ENCODE data around the gene PNMT. TPM values are rescaled to one million over a fixed set of nuclear protein-coding genes. Genes with fewer than 3 reads are reported as not detected.

The PNMT gene
- total RNA-seq, 1 donor from 2014 or later, result 1.3 TPM

GRCh38 chr17:39650121-39650579 is 18.1 kb upstream of the PNMT start:
- intact Hi-C loops (cut with DNase I), result no loop called here
- ATAC-seq (no peak), DNase-seq (ENCODE audit: low spot score) (no peak)

- ATAC-seq, result no peak
- intact Hi-C loops (cut with DNase I), result no loop called here
- DNase-seq (ENCODE audit: low spot score), result no peak
Measured at GRCh38 chr17:39651923-39652586, 16.2 kb upstream of the PNMT start.

GRCh38 chr17:39652587-39653315 is 15.5 kb upstream of the PNMT start:
- intact Hi-C loops (cut with DNase I), result no loop called here
- DNase-seq (ENCODE audit: low spot score), result no peak
- ATAC-seq, result peak; percentile 71

- intact Hi-C loops (cut with DNase I), result no loop called here
- ATAC-seq (peak; percentile 14), DNase-seq (ENCODE audit: low spot score) (no peak)
Measured at GRCh38 chr17:39653316-39653661, 15.0 kb upstream of the PNMT start.

- DNase-seq (ENCODE audit: low spot score) (peak; percentile 85), ATAC-seq (peak; percentile 71)
- intact Hi-C loops (cut with DNase I), result no loop called here
Measured at GRCh38 chr17:39653662-39654331, 14.5 kb upstream of the PNMT start.

GRCh38 chr17:39655105-39655504 is 13.1 kb upstream of the PNMT start:
- ATAC-seq, result no peak
- intact Hi-C loops (cut with DNase I), result no loop called here
- DNase-seq (ENCODE audit: low spot score), result no peak

GRCh38 chr17:39658346-39658745 is 9.9 kb upstream of the PNMT start:
- no peak for DNase-seq (ENCODE audit: low spot score)
- no peak for ATAC-seq
- intact Hi-C loops (cut with DNase I), result no loop called here

- intact Hi-C loops (cut with DNase I), result no loop called here
- ATAC-seq (no peak), DNase-seq (ENCODE audit: low spot score) (no peak)
Measured at GRCh38 chr17:39658760-39659159, 9.5 kb upstream of the PNMT start.

GRCh38 chr17:39659279-39660010 is 8.8 kb upstream of the PNMT start:
- peak; percentile 41 for ATAC-seq
- intact Hi-C loops (cut with DNase I), result no loop called here
- DNase-seq (ENCODE audit: low spot score), result no peak

- intact Hi-C loops (cut with DNase I), result no loop called here
- no peak for DNase-seq (ENCODE audit: low spot score)
- ATAC-seq, result no peak
Measured at GRCh38 chr17:39660011-39660360, 8.3 kb upstream of the PNMT start.

GRCh38 chr17:39660397-39661385 is 7.6 kb upstream of the PNMT start:
- ATAC-seq (no peak), DNase-seq (ENCODE audit: low spot score) (no peak)
- intact Hi-C loops (cut with DNase I), result no loop called here

- ATAC-seq (no peak), DNase-seq (ENCODE audit: low spot score) (no peak)
- intact Hi-C loops (cut with DNase I), result no loop called here
Measured at GRCh38 chr17:39661744-39662541, 6.3 kb upstream of the PNMT start.

GRCh38 chr17:39662551-39663339 is 5.5 kb upstream of the PNMT start:
- no peak for DNase-seq (ENCODE audit: low spot score)
- intact Hi-C loops (cut with DNase I), result no loop called here
- ATAC-seq, result no peak

- ATAC-seq (no peak), DNase-seq (ENCODE audit: low spot score) (no peak)
- intact Hi-C loops (cut with DNase I), result no loop called here
Measured at GRCh38 chr17:39663340-39663687, 4.9 kb upstream of the PNMT start.

GRCh38 chr17:39663688-39664580 is 4.3 kb upstream of the PNMT start:
- no peak for ATAC-seq
- intact Hi-C loops (cut with DNase I), result no loop called here

More at GRCh38 chr17:39663688-39664580, 4.3 kb upstream of the PNMT start:
- no peak for DNase-seq (ENCODE audit: low spot score)

Measured in sciatic nerve (tissue), 2 donors.